Nephron (organoid): ENCODE data around the gene MACROD2.
A peak's percentile ranks its signal among the peaks of the same experiment; 100 is the strongest.

Experiments used
- H3K27ac Mint-ChIP-seq, 3 experiments: 2 replicates each; pipeline ENCODE4 v1.8.0; 2020; ENCODE audit warnings: mixed read lengths in 3 of 3, mild to moderate bottlenecking in 2 of 3, moderate library complexity in 1 of 3
- H3K27me3 Mint-ChIP-seq: 2 replicates; pipeline ENCODE4 v1.8.0; 2021; ENCODE audit warnings: low read depth, mild to moderate bottlenecking, moderate library complexity, mixed read lengths
- H3K36me3 Mint-ChIP-seq: 2 replicates; pipeline ENCODE4 v1.8.0; 2020; ENCODE audit warnings: low read depth, mixed read lengths
- H3K4me1 Mint-ChIP-seq: 2 replicates; pipeline ENCODE4 v1.8.0; 2020; ENCODE audit warnings: mixed read lengths
- H3K4me3 Mint-ChIP-seq, 3 experiments: 2 replicates each; pipeline ENCODE4 v1.8.0; 2020; ENCODE audit warnings: mild to moderate bottlenecking in 3 of 3, mixed read lengths in 3 of 3, moderate library complexity in 2 of 3
- H3K9me3 Mint-ChIP-seq: 2 replicates; pipeline ENCODE4 v1.8.0; 2020; ENCODE audit warnings: mixed read lengths
- CTCF ChIP-seq, 3 experiments: fragments of 200-600 bp; sonication (generic); IDR thresholded peaks; one replicate each; pipeline ENCODE4 v1.5.0; 2021; ENCODE audit warnings: antibody characterized with exemption in 3 of 3; ENCODE audit not compliant: unreplicated experiment in 3 of 3

The MACROD2 gene

GRCh38 chr20:15702161-15702560 is 1706.8 kb downstream of the MACROD2 start:
- H3K4me1 Mint-ChIP-seq = no peaks in the 10 kb centered on the region
- H3K9me3 Mint-ChIP-seq = peaks cover 12% of the 10 kb centered on the region
- H3K36me3 Mint-ChIP-seq = no peaks in the 10 kb centered on the region
- H3K4me3 Mint-ChIP-seq = no peak overlapping the region
- H3K27ac Mint-ChIP-seq = no peak overlapping the region
- no peak for TF ChIP-seq CTCF (IDR thresholded peaks at IDR 0.05; ENCODE audit: unreplicated experiment in 3 of 3)
- no peaks in the 10 kb centered on the region for H3K27me3 Mint-ChIP-seq

GRCh38 chr20:15703171-15703911 is 1708.0 kb downstream of the MACROD2 start:
- Mint-ChIP-seq H3K4me3 (no peak overlapping the region), H3K27me3 (no peaks in the 10 kb centered on the region), H3K36me3 (no peaks in the 10 kb centered on the region), H3K4me1 (no peaks in the 10 kb centered on the region), H3K27ac (no peak overlapping the region), H3K9me3 (peaks cover 8% of the 10 kb centered on the region)
- no peak for TF ChIP-seq CTCF (IDR thresholded peaks at IDR 0.05; ENCODE audit: unreplicated experiment in 3 of 3)

GRCh38 chr20:15705975-15706374 is 1710.7 kb downstream of the MACROD2 start:
- Mint-ChIP-seq H3K27me3 (no peaks in the 10 kb centered on the region), H3K4me1 (peaks cover 13% of the 10 kb centered on the region), H3K36me3 (no peaks in the 10 kb centered on the region), H3K27ac (no peak overlapping the region), H3K9me3 (no peaks in the 10 kb centered on the region), H3K4me3 (no peak overlapping the region)
- TF ChIP-seq CTCF (IDR thresholded peaks at IDR 0.05; ENCODE audit: unreplicated experiment in 3 of 3) = no peak

- peaks cover 20% of the 10 kb centered on the region for H3K4me1 Mint-ChIP-seq
- no peak overlapping the region for H3K27ac Mint-ChIP-seq
- no peak overlapping the region for H3K4me3 Mint-ChIP-seq
- H3K9me3 Mint-ChIP-seq = no peaks in the 10 kb centered on the region
- no peaks in the 10 kb centered on the region for H3K27me3 Mint-ChIP-seq
- no peak for TF ChIP-seq CTCF (IDR thresholded peaks at IDR 0.05; ENCODE audit: unreplicated experiment in 3 of 3)
- H3K36me3 Mint-ChIP-seq = no peaks in the 10 kb centered on the region
Observed at GRCh38 chr20:15706719-15707118, 1711.4 kb downstream of the MACROD2 start.

- Mint-ChIP-seq H3K4me1 (peaks cover 24% of the 10 kb centered on the region), H3K27ac (no peak overlapping the region), H3K4me3 (no peak overlapping the region), H3K9me3 (no peaks in the 10 kb centered on the region), H3K27me3 (peaks cover 5% of the 10 kb centered on the region), H3K36me3 (no peaks in the 10 kb centered on the region)
- peak; percentile 32 to 49 (median 35) for TF ChIP-seq CTCF (IDR thresholded peaks at IDR 0.05; ENCODE audit: unreplicated experiment in 3 of 3)
Observed at GRCh38 chr20:15708984-15709598, 1713.8 kb downstream of the MACROD2 start.

- no peaks in the 10 kb centered on the region for H3K36me3 Mint-ChIP-seq
- TF ChIP-seq CTCF (IDR thresholded peaks at IDR 0.05; ENCODE audit: unreplicated experiment in 3 of 3) = no peak
- peaks cover 28% of the 10 kb centered on the region for H3K4me1 Mint-ChIP-seq
- peaks cover 5% of the 10 kb centered on the region for H3K27me3 Mint-ChIP-seq
- peak overlapping the region in 2 of 3 experiments; percentile 14 to 38 for H3K27ac Mint-ChIP-seq
- H3K4me3 Mint-ChIP-seq = no peak overlapping the region
- no peaks in the 10 kb centered on the region for H3K9me3 Mint-ChIP-seq
Observed at GRCh38 chr20:15710636-15711035, 1715.3 kb downstream of the MACROD2 start.
